ENCODE results near the gene NMT1. TPM values are rescaled to one million over a fixed set of nuclear protein-coding genes. Genes with fewer than 3 reads are reported as not detected.
A peak's percentile ranks its signal among the peaks of the same experiment; 100 is the strongest.

Gene NMT1
- total RNA-seq, 1 donor from 2014 or later: 85.8 TPM

DNA sequence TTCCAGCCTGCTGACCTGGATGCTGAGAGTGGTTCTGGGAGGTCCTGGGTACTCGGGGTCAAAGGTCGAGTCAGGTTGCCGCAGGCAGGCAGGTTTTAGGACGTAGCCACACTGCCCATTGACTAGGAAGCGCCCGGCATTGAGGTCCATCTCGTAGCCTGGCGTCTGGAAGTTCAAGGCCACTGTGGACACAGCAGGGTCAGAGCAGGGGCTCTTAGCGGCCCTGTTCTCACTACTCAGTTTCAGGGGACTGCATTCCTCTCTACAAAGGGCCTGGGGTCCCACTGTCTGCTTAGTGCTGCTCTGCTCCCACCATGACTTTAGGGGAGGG lies 52.3 kb downstream of the NMT1 start:
- peaks cover 5% of the 10 kb centered on the region for H3K27me3 Mint-ChIP-seq (ENCODE audit: unreplicated experiment)
- no peaks in the 10 kb centered on the region for H3K9me3 Mint-ChIP-seq (ENCODE audit: unreplicated experiment)
- no peak for DNase-seq (ENCODE audit: low spot score)
- peaks cover 3% of the 10 kb centered on the region for H3K36me3 Mint-ChIP-seq (ENCODE audit: low read depth, unreplicated experiment)
- peaks cover 22% of the 10 kb centered on the region for H3K4me1 Mint-ChIP-seq (ENCODE audit: unreplicated experiment)
- no peak overlapping the region for H3K4me3 Mint-ChIP-seq (ENCODE audit: unreplicated experiment)
- TF ChIP-seq, protein P1, sequence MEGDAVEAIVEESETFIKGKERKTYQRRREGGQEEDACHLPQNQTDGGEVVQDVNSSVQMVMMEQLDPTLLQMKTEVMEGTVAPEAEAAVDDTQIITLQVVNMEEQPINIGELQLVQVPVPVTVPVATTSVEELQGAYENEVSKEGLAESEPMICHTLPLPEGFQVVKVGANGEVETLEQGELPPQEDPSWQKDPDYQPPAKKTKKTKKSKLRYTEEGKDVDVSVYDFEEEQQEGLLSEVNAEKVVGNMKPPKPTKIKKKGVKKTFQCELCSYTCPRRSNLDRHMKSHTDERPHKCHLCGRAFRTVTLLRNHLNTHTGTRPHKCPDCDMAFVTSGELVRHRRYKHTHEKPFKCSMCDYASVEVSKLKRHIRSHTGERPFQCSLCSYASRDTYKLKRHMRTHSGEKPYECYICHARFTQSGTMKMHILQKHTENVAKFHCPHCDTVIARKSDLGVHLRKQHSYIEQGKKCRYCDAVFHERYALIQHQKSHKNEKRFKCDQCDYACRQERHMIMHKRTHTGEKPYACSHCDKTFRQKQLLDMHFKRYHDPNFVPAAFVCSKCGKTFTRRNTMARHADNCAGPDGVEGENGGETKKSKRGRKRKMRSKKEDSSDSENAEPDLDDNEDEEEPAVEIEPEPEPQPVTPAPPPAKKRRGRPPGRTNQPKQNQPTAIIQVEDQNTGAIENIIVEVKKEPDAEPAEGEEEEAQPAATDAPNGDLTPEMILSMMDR (IDR thresholded peaks at IDR 0.05; ENCODE audit: unreplicated experiment): no peak
- no peak overlapping the region for H3K27ac Mint-ChIP-seq (ENCODE audit: unreplicated experiment)

DNA sequence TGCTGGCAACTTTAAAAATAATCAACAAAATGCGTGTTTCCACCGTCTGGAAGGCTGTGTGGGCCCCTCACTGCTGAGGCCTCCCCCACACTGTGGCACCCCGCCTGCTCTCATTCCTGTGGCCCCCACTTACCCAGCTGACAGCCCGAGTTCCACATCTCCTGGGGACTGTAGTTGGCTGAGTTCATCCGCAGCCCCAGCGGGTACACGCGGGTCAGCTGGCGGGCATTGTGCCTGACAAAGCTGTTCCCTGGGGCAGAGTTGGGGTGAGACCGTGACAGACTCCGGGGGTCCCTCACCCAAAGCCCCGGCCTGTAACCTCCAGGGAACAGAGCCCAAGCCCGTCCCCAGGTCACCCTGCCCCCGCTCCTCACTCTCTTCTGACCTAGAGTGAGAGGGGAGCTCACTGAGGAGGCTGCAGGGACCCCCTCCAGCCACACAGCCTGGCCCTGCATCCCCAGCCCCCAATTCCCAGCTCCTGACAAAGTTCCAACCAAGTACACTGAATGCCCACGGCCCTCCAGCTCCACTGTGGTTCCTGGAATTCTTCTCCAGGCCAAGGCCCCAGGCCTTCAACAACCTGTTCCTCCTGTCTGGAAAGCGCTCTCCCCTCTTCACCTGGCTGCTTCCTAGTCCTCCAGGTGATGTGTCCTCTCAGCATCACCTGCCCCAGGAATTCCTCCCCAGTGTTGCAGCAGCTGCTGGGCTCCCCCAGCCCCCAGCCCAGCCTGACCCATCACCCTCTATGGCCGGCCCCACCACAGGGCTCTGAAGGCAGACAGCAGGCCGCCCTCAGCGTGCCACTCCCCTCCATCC lies 53.2 kb downstream of the NMT1 start:
- Mint-ChIP-seq H3K4me3 (ENCODE audit: unreplicated experiment) (no peak overlapping the region), H3K27me3 (ENCODE audit: unreplicated experiment) (peaks cover 8% of the 10 kb centered on the region), H3K4me1 (ENCODE audit: unreplicated experiment) (peaks cover 16% of the 10 kb centered on the region), H3K9me3 (ENCODE audit: unreplicated experiment) (no peaks in the 10 kb centered on the region), H3K36me3 (ENCODE audit: low read depth, unreplicated experiment) (peaks cover 2% of the 10 kb centered on the region), H3K27ac (ENCODE audit: unreplicated experiment) (no peak overlapping the region)
- no peak for DNase-seq (ENCODE audit: low spot score)
- TF ChIP-seq, protein P1 (IDR thresholded peaks at IDR 0.05; ENCODE audit: unreplicated experiment): no peak

DNA sequence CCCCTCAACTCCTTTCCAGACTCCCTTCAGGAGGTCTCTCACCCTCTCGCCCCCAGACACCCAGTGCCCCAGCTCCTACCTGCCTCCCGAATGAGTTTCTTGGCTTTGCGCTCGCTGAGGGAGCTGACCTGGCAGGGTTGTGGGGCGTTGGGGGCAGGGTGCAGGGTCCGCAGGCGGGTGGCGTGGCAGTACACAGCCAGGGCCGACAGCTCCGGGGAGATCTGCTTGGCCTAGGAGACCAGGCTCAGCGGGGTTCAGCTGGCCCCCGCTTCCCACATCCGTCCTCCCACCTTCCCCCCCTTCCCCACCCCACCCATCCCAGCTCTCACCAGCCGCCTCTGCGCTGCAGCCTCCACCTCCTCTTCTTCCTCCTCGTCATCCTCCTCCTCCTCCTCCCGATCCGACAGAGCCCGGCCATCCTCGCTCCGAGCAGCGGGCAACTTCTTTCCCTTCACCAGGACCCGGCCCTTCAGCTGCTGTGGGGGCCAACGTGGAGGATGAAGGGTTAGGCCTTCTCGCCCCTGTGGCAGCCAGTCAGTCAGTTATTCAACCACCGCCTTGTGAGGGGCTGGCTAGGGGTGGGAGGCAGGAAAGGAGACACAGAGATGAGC lies 54.0 kb downstream of the NMT1 start:
- Mint-ChIP-seq H3K36me3 (ENCODE audit: low read depth, unreplicated experiment) (no peaks in the 10 kb centered on the region), H3K9me3 (ENCODE audit: unreplicated experiment) (no peaks in the 10 kb centered on the region)
- TF ChIP-seq, protein P1 (IDR thresholded peaks at IDR 0.05; ENCODE audit: unreplicated experiment): no peak

DNA sequence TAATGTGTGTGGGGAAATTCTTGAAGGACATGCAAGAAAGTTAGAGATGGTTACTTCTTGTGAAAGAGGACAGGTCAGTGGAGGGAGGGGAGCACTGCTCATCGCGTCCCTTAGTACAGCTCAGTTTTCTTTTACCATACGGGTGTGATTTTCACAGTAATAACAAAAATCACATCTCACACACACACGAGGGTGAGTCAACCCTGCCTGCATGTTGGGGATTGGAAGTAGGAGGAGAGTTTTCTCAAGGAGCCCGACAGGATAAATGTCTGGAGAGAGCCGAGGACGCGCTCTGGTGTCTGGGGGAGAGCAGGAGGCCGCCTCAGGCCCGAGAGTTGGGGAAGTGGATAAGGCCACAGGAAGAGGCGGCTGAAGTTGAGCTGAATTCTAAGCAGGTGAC lies 54.8 kb downstream of the NMT1 start:
- Mint-ChIP-seq H3K27me3 (ENCODE audit: unreplicated experiment) (peaks cover 8% of the 10 kb centered on the region), H3K27ac (ENCODE audit: unreplicated experiment) (peak overlapping the region; percentile 49), H3K9me3 (ENCODE audit: unreplicated experiment) (no peaks in the 10 kb centered on the region), H3K4me3 (ENCODE audit: unreplicated experiment) (no peak overlapping the region), H3K4me1 (ENCODE audit: unreplicated experiment) (peaks cover 13% of the 10 kb centered on the region), H3K36me3 (ENCODE audit: low read depth, unreplicated experiment) (no peaks in the 10 kb centered on the region)
- TF ChIP-seq, protein P1 (IDR thresholded peaks at IDR 0.05; ENCODE audit: unreplicated experiment): no peak
- no peak for DNase-seq (ENCODE audit: low spot score)

More for the DNA sequence above, 54.0 kb downstream of the NMT1 start:
- peaks cover 13% of the 10 kb centered on the region for H3K4me1 Mint-ChIP-seq (ENCODE audit: unreplicated experiment)
- DNase-seq (ENCODE audit: low spot score): no peak
- H3K27me3 Mint-ChIP-seq (ENCODE audit: unreplicated experiment): peaks cover 6% of the 10 kb centered on the region
- H3K27ac Mint-ChIP-seq (ENCODE audit: unreplicated experiment): no peak overlapping the region
- H3K4me3 Mint-ChIP-seq (ENCODE audit: unreplicated experiment): no peak overlapping the region

DNA sequence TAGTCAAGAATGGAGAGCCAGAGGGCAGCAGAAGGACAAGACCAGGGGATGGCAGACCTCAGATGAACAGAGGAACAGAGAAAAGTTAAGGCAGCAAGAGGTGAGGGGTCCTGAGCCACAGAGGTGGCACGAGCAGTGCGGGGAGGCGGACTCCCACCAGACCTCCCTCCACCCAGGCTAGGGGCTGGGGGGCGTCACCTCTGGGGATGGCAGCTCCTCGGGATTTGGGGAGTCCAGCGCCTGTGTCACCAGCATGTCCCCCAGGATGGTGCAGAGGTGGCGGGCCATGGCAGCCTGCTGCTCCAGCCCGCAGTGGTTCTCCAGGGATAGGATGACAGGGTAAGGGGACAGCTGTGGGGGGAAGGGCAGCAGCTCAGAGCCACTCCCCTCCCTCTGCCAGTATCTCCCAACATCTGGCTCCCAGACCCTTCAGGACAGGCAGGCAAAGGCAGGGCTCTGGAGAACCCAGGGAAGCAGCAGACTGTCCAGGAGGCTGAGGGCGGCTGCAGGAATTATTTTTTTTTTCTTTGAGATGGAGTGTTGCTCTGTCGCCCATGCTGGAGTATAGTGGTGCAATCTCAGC lies 55.4 kb downstream of the NMT1 start:
- Mint-ChIP-seq H3K4me3 (ENCODE audit: unreplicated experiment) (no peak overlapping the region), H3K9me3 (ENCODE audit: unreplicated experiment) (no peaks in the 10 kb centered on the region), H3K27me3 (ENCODE audit: unreplicated experiment) (peaks cover 5% of the 10 kb centered on the region), H3K36me3 (ENCODE audit: low read depth, unreplicated experiment) (no peaks in the 10 kb centered on the region), H3K27ac (ENCODE audit: unreplicated experiment) (no peak overlapping the region), H3K4me1 (ENCODE audit: unreplicated experiment) (peaks cover 9% of the 10 kb centered on the region)
- no peak for DNase-seq (ENCODE audit: low spot score)
- TF ChIP-seq, protein P1 (IDR thresholded peaks at IDR 0.05; ENCODE audit: unreplicated experiment): no peak

All from endothelial cell (in vitro differentiated cells).